Natural killer cell (primary cell): ENCODE results near the gene PHACTR1. TPM values are rescaled to one million over a fixed set of nuclear protein-coding genes. Genes with fewer than 3 reads are reported as not detected.

Source experiments
- ATAC-seq, 3 donors: fragments of 150-1000 bp in 2 of 3; fragments of 200-7000 bp in 1 of 3; cut with Tn5 transposase; 1 replicate in 1 of 3; 2 replicates in 2 of 3; pipeline ENCODE4 v1.10.0; 2021; ENCODE audit warnings: mild to moderate bottlenecking in 2 of 3, moderate library complexity in 2 of 3
- DNase-seq, 2 donors: peaks; one replicate each; pipeline versions ENCODE4 v3.0.0 to v3.0.0-alpha.2; 2013 to 2021; ENCODE audit warnings: mixed read lengths in 1 of 2
- H3K27ac ChIP-seq: one replicate; pipeline ENCODE4 v1.5.1; 2013; ENCODE audit warnings: mild to moderate bottlenecking, low read length
- H3K27me3 ChIP-seq: one replicate; pipeline ENCODE4 v1.6.1; 2013; ENCODE audit warnings: low read length; ENCODE audit not compliant: control insufficient read depth, insufficient read depth
- H3K36me3 ChIP-seq: one replicate; pipeline ENCODE4 v1.6.1; 2013; ENCODE audit warnings: low read length; ENCODE audit not compliant: control insufficient read depth, insufficient read depth
- H3K4me1 ChIP-seq: one replicate; pipeline ENCODE4 v1.6.1; 2013; ENCODE audit warnings: low read length; ENCODE audit not compliant: control insufficient read depth, insufficient read depth
- H3K4me3 ChIP-seq: one replicate; pipeline ENCODE4 v1.5.1; 2013; ENCODE audit warnings: low read length
- H3K9me3 ChIP-seq: one replicate; pipeline ENCODE4 v1.6.1; 2013; ENCODE audit warnings: low read length; ENCODE audit not compliant: control insufficient read depth, insufficient read depth
- H3K27ac Mint-ChIP-seq, 2 donors: one replicate each; pipeline ENCODE4 v1.8.0; 2022; ENCODE audit warnings: mild to moderate bottlenecking in 2 of 2, mixed read lengths in 2 of 2, moderate library complexity in 1 of 2
- H3K27me3 Mint-ChIP-seq, 2 donors: one replicate each; pipeline ENCODE4 v1.8.0; 2022; ENCODE audit warnings: low read depth in 2 of 2, mixed read lengths in 2 of 2
- H3K36me3 Mint-ChIP-seq: one replicate; pipeline ENCODE4 v1.8.0; 2022; ENCODE audit warnings: mixed read lengths
- H3K4me1 Mint-ChIP-seq, 2 donors: one replicate each; pipeline ENCODE4 v1.8.0; 2022; ENCODE audit warnings: mixed read lengths in 2 of 2
- H3K4me3 Mint-ChIP-seq: one replicate; pipeline ENCODE4 v1.8.0; 2022; ENCODE audit warnings: mild to moderate bottlenecking, moderate library complexity, mixed read lengths
- H3K9me3 Mint-ChIP-seq, 2 donors: one replicate each; pipeline ENCODE4 v1.8.0; 2022; ENCODE audit warnings: mixed read lengths in 2 of 2
- WGBS: methylation state at CpG from one replicate; pipeline ENCODE4 v1.1.7; 2013; ENCODE audit warnings: missing lambda C conversion rate; ENCODE audit not compliant: insufficient coverage; 5-methylcytosine and 5-hydroxymethylcytosine counted together
- intact Hi-C: fragments of 100-400 bp; cut with micrococcal nuclease; formaldehyde crosslinking; loops from one replicate; pipeline ENCODE4 v1.14.2; 2022
- total RNA-seq, 4 donors: library from RNA; stranded (reverse); fragments of 120-200 nt in 1 of 4; gene quantifications; one replicate each; pipeline versions ENCODE4 v1.2.3 to v1.2.4, GENCODE V29; 2013 to 2022
- TF ChIP-seq, protein P1 (sequence below): fragments of 200-600 bp; IDR thresholded peaks from one replicate; pipeline ENCODE4 v1.8.0; 2022; ENCODE audit warnings: antibody characterized with exemption

PHACTR1 gene
- total RNA-seq, 3 donors from 2014 or later (not counting 1 experiment from before 2014, with no cell fraction given), result 5.2 to 19.0 (median 5.4) TPM

DNA sequence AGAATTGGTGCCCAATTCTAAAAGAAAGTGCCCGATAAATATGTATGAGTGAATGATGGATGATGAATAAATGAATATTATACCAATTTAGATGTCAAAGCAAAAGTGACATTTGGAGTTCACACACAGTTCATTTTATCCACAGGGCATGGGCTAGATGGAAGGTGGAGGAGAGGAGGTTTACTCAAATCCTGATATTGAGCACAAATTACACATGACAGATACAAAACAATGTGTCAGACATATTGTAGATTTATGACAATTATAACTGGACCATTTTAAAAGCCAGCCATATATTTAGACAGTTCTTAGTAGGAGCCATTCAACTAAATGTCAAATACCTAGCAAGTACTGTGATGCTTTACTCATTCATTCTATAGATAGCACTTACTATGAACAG is 23.4 kb upstream of the PHACTR1 start:
- Histone ChIP-seq H3K9me3 (no peaks in the 10 kb centered on the region), H3K27ac (no peak overlapping the region), H3K27me3 (no peaks in the 10 kb centered on the region), H3K4me3 (no peak overlapping the region), H3K36me3 (no peaks in the 10 kb centered on the region), H3K4me1 (no peaks in the 10 kb centered on the region)
- WGBS, result no CpG with 5 or more reads among the region's 1 CpG
- Mint-ChIP-seq H3K9me3 (no peaks in the 10 kb centered on the region), H3K4me1 (no peaks in the 10 kb centered on the region), H3K27me3 (peaks cover 3 to 13% of the 10 kb centered on the region in 2 donors), H3K27ac (no peak overlapping the region), H3K36me3 (no peaks in the 10 kb centered on the region), H3K4me3 (no peak overlapping the region)
- TF ChIP-seq, protein P1, sequence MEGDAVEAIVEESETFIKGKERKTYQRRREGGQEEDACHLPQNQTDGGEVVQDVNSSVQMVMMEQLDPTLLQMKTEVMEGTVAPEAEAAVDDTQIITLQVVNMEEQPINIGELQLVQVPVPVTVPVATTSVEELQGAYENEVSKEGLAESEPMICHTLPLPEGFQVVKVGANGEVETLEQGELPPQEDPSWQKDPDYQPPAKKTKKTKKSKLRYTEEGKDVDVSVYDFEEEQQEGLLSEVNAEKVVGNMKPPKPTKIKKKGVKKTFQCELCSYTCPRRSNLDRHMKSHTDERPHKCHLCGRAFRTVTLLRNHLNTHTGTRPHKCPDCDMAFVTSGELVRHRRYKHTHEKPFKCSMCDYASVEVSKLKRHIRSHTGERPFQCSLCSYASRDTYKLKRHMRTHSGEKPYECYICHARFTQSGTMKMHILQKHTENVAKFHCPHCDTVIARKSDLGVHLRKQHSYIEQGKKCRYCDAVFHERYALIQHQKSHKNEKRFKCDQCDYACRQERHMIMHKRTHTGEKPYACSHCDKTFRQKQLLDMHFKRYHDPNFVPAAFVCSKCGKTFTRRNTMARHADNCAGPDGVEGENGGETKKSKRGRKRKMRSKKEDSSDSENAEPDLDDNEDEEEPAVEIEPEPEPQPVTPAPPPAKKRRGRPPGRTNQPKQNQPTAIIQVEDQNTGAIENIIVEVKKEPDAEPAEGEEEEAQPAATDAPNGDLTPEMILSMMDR, result no peak
- ATAC-seq, result no peak
- intact Hi-C loops, result no loop called here
- DNase-seq, result no peak

DNA sequence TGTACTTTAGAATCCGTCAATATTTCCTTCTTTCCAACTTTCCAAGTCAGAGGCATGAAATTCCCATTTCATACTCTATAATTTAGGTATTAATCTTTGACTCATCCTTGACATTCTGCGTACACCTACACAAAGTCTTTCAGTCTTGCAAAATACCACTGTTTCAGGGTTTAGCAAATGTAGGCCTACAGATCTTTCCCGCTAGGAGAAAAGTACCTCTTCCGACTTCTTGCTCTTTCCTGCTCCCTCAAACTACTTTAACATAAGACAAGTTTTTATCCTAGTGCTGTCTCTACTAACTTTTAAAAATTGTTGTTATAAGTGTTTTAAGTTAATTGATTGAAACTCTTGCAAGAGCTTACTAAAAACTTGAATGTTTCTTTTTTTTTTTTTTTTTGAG is 18.3 kb upstream of the PHACTR1 start:
- intact Hi-C loops, result no loop called here
- TF ChIP-seq, protein P1, result no peak
- H3K27me3 ChIP-seq, result no peaks in the 10 kb centered on the region
- no peak overlapping the region for H3K27ac ChIP-seq
- no peak overlapping the region for H3K4me3 Mint-ChIP-seq
- no peaks in the 10 kb centered on the region for H3K36me3 Mint-ChIP-seq
- peaks cover 3 to 29% of the 10 kb centered on the region in 2 donors for H3K27me3 Mint-ChIP-seq
- WGBS, result 91% methylated on average over 4 of the region's 4 CpGs
- no peak overlapping the region for H3K4me3 ChIP-seq
- ATAC-seq, result no peak
- H3K4me1 ChIP-seq, result no peaks in the 10 kb centered on the region
- no peak for DNase-seq
- no peaks in the 10 kb centered on the region for H3K9me3 ChIP-seq
- H3K36me3 ChIP-seq, result no peaks in the 10 kb centered on the region
- no peaks in the 10 kb centered on the region for H3K4me1 Mint-ChIP-seq
- H3K27ac Mint-ChIP-seq, result no peak overlapping the region
- no peaks in the 10 kb centered on the region for H3K9me3 Mint-ChIP-seq

DNA sequence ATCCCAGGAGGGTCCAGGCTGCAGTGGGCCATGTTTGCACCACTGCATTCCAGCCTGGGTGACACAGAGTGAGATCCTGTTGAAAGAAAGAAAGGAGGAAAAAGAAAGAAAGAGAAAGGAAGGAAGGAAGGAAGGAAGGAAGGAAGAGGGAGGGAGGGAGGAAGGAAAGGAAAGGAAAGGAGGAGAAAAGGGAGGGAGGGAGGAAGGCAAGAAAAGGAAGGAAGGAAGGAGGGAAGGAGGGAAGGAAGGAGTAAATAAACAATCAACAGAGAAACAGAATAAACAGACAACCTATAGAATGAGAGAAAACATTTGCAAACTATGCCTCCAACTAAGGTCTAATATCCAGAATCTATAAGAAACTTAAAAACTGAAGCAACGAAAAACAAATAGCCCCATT is 11.6 kb upstream of the PHACTR1 start:
- TF ChIP-seq, protein P1, result no peak
- Histone ChIP-seq H3K4me3 (no peak overlapping the region), H3K9me3 (no peaks in the 10 kb centered on the region), H3K4me1 (no peaks in the 10 kb centered on the region), H3K27me3 (no peaks in the 10 kb centered on the region), H3K27ac (no peak overlapping the region), H3K36me3 (no peaks in the 10 kb centered on the region)
- WGBS, result 69% methylated on average over 1 of the region's 1 CpG
- Mint-ChIP-seq H3K9me3 (peaks cover 0 to 2% of the 10 kb centered on the region in 2 donors), H3K4me3 (no peak overlapping the region), H3K27me3 (peaks cover 10 to 19% of the 10 kb centered on the region in 2 donors), H3K4me1 (no peaks in the 10 kb centered on the region), H3K36me3 (no peaks in the 10 kb centered on the region), H3K27ac (no peak overlapping the region)
- ATAC-seq, result no peak
- intact Hi-C loops, result no loop called here
- DNase-seq, result no peak

DNA sequence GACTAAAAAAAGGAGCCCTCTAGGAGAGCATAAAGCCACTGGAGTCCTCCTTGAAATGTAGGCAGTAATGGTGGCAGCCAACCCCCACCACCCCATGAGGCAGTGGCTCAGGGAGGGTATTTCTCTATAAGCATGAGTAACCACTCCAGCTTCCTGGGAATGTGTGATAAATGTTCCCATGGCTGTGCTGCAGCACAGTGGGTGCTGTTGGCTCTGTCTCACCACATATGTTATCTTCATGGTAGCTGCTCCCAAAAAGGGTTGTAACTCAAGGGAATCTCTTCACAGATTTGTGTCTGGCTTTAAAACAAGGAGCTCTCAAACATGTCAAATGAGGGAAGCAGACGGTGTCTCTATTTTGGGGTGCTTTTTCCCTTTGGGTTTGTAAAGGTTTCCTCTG is 7.5 kb upstream of the PHACTR1 start:
- no peak for ATAC-seq
- no peak for DNase-seq
- Mint-ChIP-seq H3K9me3 (peaks cover 0 to 2% of the 10 kb centered on the region in 2 donors), H3K27ac (no peak overlapping the region), H3K4me3 (no peak overlapping the region), H3K27me3 (peaks cover 7% of the 10 kb centered on the region in 2 donors), H3K36me3 (no peaks in the 10 kb centered on the region), H3K4me1 (no peaks in the 10 kb centered on the region)
- 100% methylated on average over 1 of the region's 1 CpG for WGBS
- intact Hi-C loops, result no loop called here
- H3K4me1 ChIP-seq, result no peaks in the 10 kb centered on the region
- TF ChIP-seq, protein P1, result no peak
- H3K4me3 ChIP-seq, result no peak overlapping the region
- H3K36me3 ChIP-seq, result no peaks in the 10 kb centered on the region
- no peaks in the 10 kb centered on the region for H3K9me3 ChIP-seq
- H3K27ac ChIP-seq, result no peak overlapping the region
- H3K27me3 ChIP-seq, result no peaks in the 10 kb centered on the region
